Eye (tissue), 1 donor: ENCODE measurements around the gene NR3C1.

ENCODE experiments used
- DNase-seq: peaks from one replicate; pipeline ENCODE4 v3.0.0-alpha.2; 2015

Gene NR3C1

GRCh38 chr5:143403593-143404415 is at the start of gene NR3C1:
Gene NR3C1 (minus strand): TSS chr5:143403686. CDS start chr5:143400839, 2,847 bp downstream.
- DNase-seq, result peak; percentile 86

GRCh38 chr5:143449772-143450171 is 46.3 kb upstream of the NR3C1 start:
- no peak for DNase-seq

- DNase-seq, result no peak
Observed at GRCh38 chr5:143448518-143448917, 45.0 kb upstream of the NR3C1 start.

- no peak for DNase-seq
Observed at GRCh38 chr5:143447983-143448382, 44.5 kb upstream of the NR3C1 start.

GRCh38 chr5:143446535-143447226 is 43.2 kb upstream of the NR3C1 start:
- DNase-seq, result no peak

GRCh38 chr5:143445776-143446175 is 42.3 kb upstream of the NR3C1 start:
- peak; percentile 35 for DNase-seq

GRCh38 chr5:143443330-143443729 is 39.8 kb upstream of the NR3C1 start:
- DNase-seq, result no peak

GRCh38 chr5:143442385-143442784 is 38.9 kb upstream of the NR3C1 start:
- no peak for DNase-seq

- DNase-seq, result no peak
Observed at GRCh38 chr5:143440448-143441115, 37.1 kb upstream of the NR3C1 start.

- DNase-seq, result no peak
Observed at GRCh38 chr5:143437666-143438273, 34.3 kb upstream of the NR3C1 start.

GRCh38 chr5:143436871-143437270 is 33.4 kb upstream of the NR3C1 start:
- no peak for DNase-seq

- no peak for DNase-seq
Observed at GRCh38 chr5:143435210-143435657, 31.7 kb upstream of the NR3C1 start.

GRCh38 chr5:143434261-143435209 is 31.0 kb upstream of the NR3C1 start:
- no peak for DNase-seq

GRCh38 chr5:143433670-143434069 is 30.2 kb upstream of the NR3C1 start:
- no peak for DNase-seq

- DNase-seq, result no peak
Observed at GRCh38 chr5:143432658-143433239, 29.3 kb upstream of the NR3C1 start.

- no peak for DNase-seq
Observed at GRCh38 chr5:143431789-143432188, 28.3 kb upstream of the NR3C1 start.

- DNase-seq, result no peak
Observed at GRCh38 chr5:143428738-143429420, 25.4 kb upstream of the NR3C1 start.

- no peak for DNase-seq
Observed at GRCh38 chr5:143428155-143428554, 24.7 kb upstream of the NR3C1 start.

GRCh38 chr5:143427122-143427735 is 23.7 kb upstream of the NR3C1 start:
- no peak for DNase-seq

GRCh38 chr5:143426437-143426991 is 23.0 kb upstream of the NR3C1 start:
- DNase-seq, result peak; percentile 15
